Type B pancreatic cell (in vitro differentiated cells): ENCODE data around the gene FHOD3. TPM values are rescaled to one million over a fixed set of nuclear protein-coding genes. Genes with fewer than 3 reads are reported as not detected.
"Not testable (repeated sequence)": the region's sequence is repeated elsewhere in the genome, so short reads cannot be mapped to it uniquely, and the experiment has no call there.

Experiments
- DNase-seq: peaks from one replicate; pipeline ENCODE4 v3.0.0; 2021; ENCODE audit warnings: mixed read lengths; ENCODE audit not compliant: unreplicated experiment; ENCODE audit errors: extremely low spot score
- H3K27ac Mint-ChIP-seq: 2 replicates; pipeline ENCODE4 v1.8.0; 2021; ENCODE audit warnings: mild to moderate bottlenecking, mixed read lengths
- H3K27me3 Mint-ChIP-seq: 2 replicates; pipeline ENCODE4 v1.8.0; 2021; ENCODE audit warnings: mixed read lengths
- H3K36me3 Mint-ChIP-seq: 2 replicates; pipeline ENCODE4 v1.8.0; 2021; ENCODE audit warnings: mixed read lengths
- H3K4me1 Mint-ChIP-seq: one replicate; pipeline ENCODE4 v1.8.0; 2021; ENCODE audit warnings: mixed read lengths; ENCODE audit not compliant: unreplicated experiment
- H3K4me3 Mint-ChIP-seq: 2 replicates; pipeline ENCODE4 v1.8.0; 2021; ENCODE audit warnings: mild to moderate bottlenecking, mixed read lengths
- H3K9me3 Mint-ChIP-seq: 2 replicates; pipeline ENCODE4 v1.8.0; 2021; ENCODE audit warnings: mixed read lengths
- total RNA-seq: library from RNA; stranded (reverse); gene quantifications from 2 replicates; pipeline ENCODE4 v1.2.1, GENCODE V29; 2021; ENCODE audit warnings: low replicate concordance
- TF ChIP-seq, protein P1 (sequence below): fragments of 200-600 bp; sonication (generic); conservative IDR thresholded peaks from 2 replicates; pipeline ENCODE4 v1.5.0; 2021; ENCODE audit warnings: antibody characterized with exemption, mild to moderate bottlenecking

Gene FHOD3
- total RNA-seq, 1 donor from 2014 or later: 5.3 TPM

DNA sequence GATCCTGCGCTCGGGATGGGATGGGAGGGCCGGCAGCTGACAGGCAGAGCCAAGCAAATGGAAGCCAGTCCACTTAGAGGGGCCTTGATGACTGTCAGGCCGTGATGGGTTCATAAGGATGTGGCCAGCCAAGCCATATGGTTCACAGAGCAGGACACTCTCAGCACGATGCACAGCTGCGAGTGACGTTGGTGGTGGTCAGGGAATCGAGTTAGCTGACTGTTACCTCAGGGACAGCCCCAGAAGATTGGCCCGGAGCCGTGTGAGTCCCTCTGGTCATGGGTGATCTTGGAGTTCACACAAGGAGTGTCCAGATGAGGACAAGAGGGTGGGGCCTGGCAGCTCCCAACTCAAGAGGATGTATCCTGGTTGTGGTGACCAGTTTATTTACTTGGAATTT, 461.1 kb downstream of the FHOD3 start:
- Mint-ChIP-seq H3K4me3 (no peak overlapping the region), H3K4me1 (no peaks in the 10 kb centered on the region), H3K27ac (no peak overlapping the region), H3K9me3 (peaks cover 5% of the 10 kb centered on the region), H3K27me3 (no peaks in the 10 kb centered on the region), H3K36me3 (no peaks in the 10 kb centered on the region)
- TF ChIP-seq, protein P1, sequence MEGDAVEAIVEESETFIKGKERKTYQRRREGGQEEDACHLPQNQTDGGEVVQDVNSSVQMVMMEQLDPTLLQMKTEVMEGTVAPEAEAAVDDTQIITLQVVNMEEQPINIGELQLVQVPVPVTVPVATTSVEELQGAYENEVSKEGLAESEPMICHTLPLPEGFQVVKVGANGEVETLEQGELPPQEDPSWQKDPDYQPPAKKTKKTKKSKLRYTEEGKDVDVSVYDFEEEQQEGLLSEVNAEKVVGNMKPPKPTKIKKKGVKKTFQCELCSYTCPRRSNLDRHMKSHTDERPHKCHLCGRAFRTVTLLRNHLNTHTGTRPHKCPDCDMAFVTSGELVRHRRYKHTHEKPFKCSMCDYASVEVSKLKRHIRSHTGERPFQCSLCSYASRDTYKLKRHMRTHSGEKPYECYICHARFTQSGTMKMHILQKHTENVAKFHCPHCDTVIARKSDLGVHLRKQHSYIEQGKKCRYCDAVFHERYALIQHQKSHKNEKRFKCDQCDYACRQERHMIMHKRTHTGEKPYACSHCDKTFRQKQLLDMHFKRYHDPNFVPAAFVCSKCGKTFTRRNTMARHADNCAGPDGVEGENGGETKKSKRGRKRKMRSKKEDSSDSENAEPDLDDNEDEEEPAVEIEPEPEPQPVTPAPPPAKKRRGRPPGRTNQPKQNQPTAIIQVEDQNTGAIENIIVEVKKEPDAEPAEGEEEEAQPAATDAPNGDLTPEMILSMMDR: no peak
- no peak for DNase-seq

DNA sequence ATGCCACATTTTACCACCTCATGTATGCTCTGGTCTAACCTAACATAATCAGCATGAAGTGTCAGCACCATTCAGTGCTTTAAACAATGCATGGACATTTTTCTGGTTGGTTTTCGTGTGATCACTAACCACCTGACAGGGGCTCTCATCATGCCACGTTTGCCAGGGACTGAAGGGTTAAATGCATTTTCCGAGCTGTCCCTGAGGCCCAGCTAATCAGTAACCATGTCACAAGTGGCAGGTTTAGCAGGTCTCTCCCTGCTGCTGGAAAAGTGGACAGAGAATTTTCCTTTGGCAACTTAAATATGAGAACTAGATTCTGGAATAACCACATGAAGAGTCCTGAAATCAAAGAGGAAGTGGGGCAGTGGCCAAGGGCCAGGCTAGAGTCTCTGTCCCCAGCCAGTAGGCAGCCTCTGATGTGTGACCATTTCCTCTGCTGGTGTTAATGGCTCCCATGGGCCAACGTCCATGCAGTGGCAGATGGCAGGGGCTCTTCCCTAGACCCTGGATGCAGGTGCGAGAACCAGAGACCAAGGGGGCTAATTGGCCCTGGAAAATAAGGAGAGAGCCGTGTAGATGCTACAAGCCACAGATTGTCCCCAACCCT, 461.8 kb downstream of the FHOD3 start:
- H3K27ac Mint-ChIP-seq: no peak overlapping the region
- H3K36me3 Mint-ChIP-seq: no peaks in the 10 kb centered on the region
- TF ChIP-seq, protein P1: no peak
- H3K4me1 Mint-ChIP-seq: no peaks in the 10 kb centered on the region
- no peak overlapping the region for H3K4me3 Mint-ChIP-seq
- no peak for DNase-seq
- peaks cover 5% of the 10 kb centered on the region for H3K9me3 Mint-ChIP-seq
- H3K27me3 Mint-ChIP-seq: no peaks in the 10 kb centered on the region

DNA sequence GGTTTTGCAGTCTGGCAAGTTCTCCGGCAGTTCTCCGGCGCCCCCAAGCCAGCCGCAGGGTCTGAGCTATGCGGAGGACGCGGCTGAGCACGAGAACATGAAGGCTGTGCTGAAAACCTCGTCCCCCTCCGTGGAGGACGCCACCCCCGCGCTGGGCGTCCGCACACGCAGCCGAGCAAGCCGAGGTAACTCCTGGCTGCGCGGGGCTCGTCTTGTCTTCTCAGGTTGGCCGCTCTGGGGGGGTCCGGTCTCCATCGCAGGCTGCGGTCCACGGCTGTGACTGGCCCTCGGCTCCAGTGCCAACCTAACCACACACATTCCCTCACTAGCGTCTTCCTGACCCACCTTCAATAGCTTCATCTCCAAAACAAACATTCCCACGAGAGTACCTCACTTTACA, 463.1 kb downstream of the FHOD3 start:
- no peaks in the 10 kb centered on the region for H3K27me3 Mint-ChIP-seq
- peaks cover 5% of the 10 kb centered on the region for H3K9me3 Mint-ChIP-seq
- TF ChIP-seq, protein P1: no peak

DNA sequence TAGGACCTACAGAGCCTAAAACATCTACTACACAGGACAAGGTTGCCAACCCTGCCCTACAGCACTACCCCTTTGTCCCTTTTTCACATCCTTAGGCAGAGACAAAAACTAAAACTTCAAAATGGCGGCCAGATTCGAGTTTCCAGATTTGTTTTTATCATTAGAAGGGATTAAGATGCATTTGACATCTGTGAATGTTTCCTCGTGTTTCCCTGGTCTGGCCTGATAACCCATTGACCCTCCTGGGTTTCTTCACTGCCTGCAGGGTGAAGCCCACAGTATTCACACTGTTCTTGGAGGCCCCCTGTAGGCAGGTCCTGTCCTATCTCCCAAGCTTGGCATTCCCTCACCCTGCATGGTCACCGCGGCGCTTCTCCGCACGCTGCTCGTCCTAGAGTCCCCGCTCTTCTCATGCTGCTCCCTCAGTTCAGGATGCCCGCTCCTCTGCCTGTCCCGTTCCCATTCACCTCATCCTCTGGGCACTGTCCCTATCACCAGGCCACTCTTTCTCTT, 463.7 kb downstream of the FHOD3 start:
- TF ChIP-seq, protein P1: no peak
- DNase-seq: no peak
- H3K27ac Mint-ChIP-seq: no peak overlapping the region

More for the DNA sequence above, 463.1 kb downstream of the FHOD3 start:
- Mint-ChIP-seq H3K4me3 (no peak overlapping the region), H3K27ac (no peak overlapping the region), H3K4me1 (no peaks in the 10 kb centered on the region), H3K36me3 (no peaks in the 10 kb centered on the region)
- DNase-seq: no peak

DNA sequence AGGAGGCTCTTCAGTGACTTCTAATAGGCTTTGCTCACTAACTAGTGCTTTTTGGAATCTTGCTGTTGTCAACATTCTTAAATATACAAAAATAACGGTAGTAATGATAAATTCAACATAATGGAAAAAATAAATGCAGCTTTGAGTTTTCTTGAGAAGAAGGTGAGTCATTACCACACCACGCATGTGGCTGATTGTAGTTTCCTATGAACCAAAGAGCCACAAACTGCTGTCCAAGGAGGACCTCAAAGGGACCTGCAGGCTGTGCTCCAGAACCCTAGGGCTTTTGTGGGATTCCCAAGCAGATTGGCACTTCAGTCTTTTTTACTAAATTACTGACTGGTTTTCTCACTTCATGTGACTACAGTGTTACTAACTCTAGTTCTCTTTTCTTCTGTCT, 464.6 kb downstream of the FHOD3 start:
- DNase-seq: no peak
- Mint-ChIP-seq H3K27ac (no peak overlapping the region), H3K4me1 (no peaks in the 10 kb centered on the region), H3K27me3 (no peaks in the 10 kb centered on the region), H3K36me3 (no peaks in the 10 kb centered on the region), H3K4me3 (no peak overlapping the region), H3K9me3 (peaks cover 5% of the 10 kb centered on the region)
- TF ChIP-seq, protein P1: no peak

More for the DNA sequence above, 463.7 kb downstream of the FHOD3 start:
- no peaks in the 10 kb centered on the region for H3K4me1 Mint-ChIP-seq
- peaks cover 5% of the 10 kb centered on the region for H3K9me3 Mint-ChIP-seq
- H3K27me3 Mint-ChIP-seq: no peaks in the 10 kb centered on the region
- no peak overlapping the region for H3K4me3 Mint-ChIP-seq
- H3K36me3 Mint-ChIP-seq: no peaks in the 10 kb centered on the region

DNA sequence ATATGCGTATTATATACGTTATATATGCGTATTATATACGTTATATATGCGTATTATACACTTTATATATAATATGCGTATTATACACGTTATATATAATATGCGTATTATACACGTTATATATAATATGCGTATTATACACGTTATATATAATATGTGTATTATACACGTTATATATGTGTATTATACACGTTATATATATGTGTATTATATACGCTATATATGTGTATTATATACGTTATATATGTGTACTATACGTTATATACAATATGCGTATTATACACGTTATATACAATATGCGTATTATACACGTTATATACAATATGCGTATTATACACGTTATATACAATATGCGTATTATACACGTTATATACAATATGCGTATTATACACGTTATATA, 465.5 kb downstream of the FHOD3 start:
- not testable (repeated sequence) for H3K27ac Mint-ChIP-seq, H3K36me3 Mint-ChIP-seq, DNase-seq

More for the DNA sequence above, 465.5 kb downstream of the FHOD3 start:
- not testable (repeated sequence) for H3K4me3 Mint-ChIP-seq, H3K27me3 Mint-ChIP-seq, H3K9me3 Mint-ChIP-seq, H3K4me1 Mint-ChIP-seq
